ENCODE data around the gene SPATA13.

DNA sequence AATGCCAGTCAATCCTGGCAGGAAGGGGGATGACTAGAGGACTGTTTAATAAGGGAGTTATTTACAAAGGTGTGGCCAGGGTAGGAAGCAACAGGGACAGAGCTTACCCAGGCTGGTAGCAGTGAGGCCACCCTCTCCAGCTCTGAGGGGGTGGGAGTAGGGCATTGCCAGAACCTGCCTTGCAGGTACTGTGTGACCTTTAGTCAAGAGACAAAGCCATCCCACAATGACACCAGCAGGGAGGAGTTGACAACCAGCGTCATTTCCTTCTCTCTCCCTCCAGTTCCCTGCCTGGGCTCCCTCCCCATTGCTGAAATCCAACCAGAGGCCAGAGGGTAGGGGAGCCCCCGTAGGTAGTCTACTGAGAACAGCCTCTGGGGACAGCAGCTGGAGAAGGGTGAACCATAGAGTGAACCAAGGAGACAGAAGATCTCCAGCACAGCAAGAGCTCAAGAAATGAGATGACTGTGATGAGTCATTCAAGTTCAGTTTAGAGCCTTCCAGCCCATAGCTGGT lies 33.3 kb upstream of the SPATA13 start:
- TF ChIP-seq, protein P1, sequence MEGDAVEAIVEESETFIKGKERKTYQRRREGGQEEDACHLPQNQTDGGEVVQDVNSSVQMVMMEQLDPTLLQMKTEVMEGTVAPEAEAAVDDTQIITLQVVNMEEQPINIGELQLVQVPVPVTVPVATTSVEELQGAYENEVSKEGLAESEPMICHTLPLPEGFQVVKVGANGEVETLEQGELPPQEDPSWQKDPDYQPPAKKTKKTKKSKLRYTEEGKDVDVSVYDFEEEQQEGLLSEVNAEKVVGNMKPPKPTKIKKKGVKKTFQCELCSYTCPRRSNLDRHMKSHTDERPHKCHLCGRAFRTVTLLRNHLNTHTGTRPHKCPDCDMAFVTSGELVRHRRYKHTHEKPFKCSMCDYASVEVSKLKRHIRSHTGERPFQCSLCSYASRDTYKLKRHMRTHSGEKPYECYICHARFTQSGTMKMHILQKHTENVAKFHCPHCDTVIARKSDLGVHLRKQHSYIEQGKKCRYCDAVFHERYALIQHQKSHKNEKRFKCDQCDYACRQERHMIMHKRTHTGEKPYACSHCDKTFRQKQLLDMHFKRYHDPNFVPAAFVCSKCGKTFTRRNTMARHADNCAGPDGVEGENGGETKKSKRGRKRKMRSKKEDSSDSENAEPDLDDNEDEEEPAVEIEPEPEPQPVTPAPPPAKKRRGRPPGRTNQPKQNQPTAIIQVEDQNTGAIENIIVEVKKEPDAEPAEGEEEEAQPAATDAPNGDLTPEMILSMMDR (conservative IDR thresholded peaks at IDR 0.05 in 1 of 2, IDR thresholded peaks at IDR 0.05 in 1 of 2; ENCODE audit: extremely low read depth in 1 of 2, insufficient read depth in 1 of 2, low read depth in 1 of 2, low read length in 2 of 2) = no peak
- no peak for TF ChIP-seq EZH2 (IDR thresholded peaks at IDR 0.05; ENCODE audit: borderline replicate concordance, low read length)
